DMS53 treated with DMSO at 0.1 percent for 48 hours (cell line): Measurements from ENCODE around the gene ADAM12.

Experiments used
- DNase-seq: peaks from one replicate; lab custom pipeline; 2025; ENCODE audit not compliant: unreplicated experiment; lab: John Stamatoyannopoulos, UW

The ADAM12 gene

DNA sequence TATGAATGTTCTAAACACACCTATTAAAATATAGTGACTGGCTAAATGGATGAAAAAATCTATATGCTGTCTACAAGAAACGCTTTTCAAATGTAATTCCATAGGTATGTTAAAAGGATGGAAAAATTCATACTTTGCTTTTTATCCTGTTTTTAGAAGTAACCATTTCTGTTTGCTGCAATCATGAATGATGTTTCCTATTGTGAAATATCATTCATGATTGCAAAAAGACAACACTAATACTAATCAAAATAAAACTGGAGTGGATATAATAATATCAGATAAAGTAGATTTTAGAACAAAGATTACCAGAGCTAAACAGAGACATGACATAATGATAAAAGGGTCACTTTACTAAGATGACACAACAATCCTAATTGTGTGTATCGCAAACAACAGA is 353.7 kb downstream of the ADAM12 start:
- DNase-seq: no peak

DNA sequence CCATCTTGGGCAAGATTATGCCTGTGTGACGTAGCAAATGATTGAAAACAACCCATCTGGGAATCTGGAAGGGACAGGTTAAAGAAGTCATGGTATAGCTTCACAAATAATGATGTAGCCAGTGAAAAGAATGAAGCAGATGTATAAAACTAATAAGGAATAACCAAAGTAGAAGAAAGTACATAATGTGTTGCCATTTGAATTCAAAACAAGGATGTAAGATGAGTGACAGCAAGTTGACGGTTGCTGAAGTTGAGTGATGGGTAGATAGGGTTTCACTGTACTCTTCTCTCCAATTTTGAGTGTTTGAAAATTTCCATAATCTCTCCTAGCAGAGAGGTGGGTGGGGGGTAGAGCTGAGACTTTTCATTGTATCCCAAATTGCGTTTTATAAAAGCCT is 358.3 kb downstream of the ADAM12 start:
- DNase-seq: no peak

DNA sequence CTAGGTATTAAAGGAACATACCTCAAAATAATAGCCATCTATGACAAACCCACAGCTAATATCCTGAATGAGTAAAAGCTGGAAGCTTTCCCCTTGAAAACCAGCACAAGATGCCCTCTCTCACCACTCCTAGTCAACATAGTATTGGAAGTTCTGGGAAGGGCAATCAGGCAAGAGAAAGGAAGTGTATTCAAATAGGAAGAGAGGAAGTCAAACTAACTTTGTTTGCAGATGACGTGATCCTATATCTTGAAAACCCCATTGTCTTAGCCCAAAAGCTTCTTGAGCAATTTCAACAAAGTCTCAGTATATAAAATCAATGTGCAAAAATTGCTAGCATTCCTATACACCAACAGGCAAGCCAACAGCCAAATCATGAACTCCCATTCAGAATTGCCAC is 360.6 kb downstream of the ADAM12 start:
- DNase-seq: no peak

DNA sequence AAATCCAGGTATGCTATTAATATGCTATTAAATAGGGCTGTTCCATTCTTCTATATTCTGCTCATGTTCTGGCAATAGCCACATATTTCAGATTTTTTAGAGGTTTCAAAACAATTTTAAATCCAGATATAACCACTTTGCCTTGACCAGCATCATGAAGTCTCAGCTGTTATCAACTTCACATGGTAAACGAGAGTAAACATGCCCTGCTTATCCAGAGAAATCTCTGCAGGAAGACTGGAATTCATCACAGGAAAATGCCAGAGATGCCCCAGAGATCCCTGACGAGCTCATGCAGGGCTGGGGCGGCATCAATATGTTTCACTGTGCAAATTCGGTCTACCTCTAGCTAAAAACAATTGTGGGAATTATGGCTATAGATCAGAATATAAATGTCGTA is 365.4 kb downstream of the ADAM12 start:
- DNase-seq: no peak

DNA sequence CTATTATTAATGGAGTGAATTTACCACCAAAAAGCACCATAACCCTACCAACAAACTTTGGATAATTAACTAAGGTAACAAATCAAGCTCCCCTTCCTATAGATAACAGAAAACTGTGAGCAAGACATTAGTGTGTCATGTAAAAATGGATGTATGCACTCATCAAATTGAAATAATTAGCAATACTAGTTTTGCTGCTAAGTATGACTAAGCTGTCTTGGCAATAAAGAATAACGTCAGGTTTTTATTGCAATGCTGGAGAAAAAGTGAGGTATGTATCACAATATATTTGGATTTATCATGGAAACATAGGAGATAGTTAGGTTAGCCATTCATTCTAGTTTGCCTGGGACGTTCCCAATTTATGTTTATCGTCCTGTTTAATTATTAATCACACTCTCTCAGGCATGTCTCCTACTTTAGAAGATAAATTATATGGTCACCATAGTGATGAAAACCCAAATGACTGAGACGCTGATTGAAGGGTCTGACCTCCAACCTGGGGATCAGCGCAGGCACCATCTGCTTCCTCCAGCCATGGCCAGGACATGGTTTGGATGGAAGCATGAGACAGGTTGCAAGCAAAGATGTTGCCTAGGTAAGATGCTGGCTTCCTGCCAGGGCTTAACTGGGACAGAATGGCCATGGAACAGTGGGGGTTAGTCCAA is 366.3 kb downstream of the ADAM12 start:
- DNase-seq: peak; percentile 88

DNA sequence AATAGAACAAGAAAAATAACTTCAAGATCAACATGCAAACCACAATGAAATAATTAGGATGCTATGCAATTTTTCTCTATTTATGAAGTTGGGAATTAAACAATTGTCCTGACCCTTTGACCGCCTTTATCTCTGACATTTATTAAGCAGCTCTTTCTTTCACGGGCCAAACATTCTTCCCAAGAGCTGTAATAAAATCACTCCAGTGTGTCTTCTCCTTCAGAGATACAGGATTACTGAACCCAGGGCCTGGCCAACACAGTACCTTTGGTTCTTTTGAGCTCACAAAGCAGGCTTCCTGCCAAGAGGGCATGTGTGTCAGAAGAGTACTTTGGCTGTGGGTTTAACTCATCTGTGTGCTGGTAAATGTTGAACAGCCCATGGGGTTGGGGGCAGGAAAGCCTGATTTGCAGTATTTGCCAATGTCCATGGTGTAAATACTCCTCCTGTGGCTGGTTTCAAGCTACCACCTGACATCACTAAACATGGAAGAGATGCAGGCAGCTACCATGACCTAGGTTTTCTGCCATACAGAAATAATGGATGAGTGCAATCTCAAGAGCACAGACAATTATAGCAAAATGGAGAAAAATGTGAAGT is 370.2 kb downstream of the ADAM12 start:
- no peak for DNase-seq

DNA sequence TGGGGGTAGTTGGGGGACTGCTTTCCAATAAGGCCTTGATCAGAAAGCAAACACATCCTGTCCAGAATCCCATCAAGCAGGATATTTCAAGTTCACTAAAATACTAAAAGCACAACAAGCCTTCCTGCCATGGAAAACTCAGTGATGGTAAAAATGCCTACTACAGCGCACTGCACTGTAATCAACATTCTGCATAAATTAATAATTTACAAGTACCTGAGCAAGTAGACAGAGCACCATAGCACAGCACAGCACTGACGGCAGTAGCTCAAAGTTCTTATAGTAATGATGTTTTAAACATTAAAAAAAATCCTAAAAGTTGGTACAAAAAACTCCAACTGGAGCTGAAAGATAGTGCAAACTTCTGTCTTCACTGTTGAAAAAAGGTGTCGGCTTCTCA is 371.4 kb downstream of the ADAM12 start:
- DNase-seq: no peak

DNA sequence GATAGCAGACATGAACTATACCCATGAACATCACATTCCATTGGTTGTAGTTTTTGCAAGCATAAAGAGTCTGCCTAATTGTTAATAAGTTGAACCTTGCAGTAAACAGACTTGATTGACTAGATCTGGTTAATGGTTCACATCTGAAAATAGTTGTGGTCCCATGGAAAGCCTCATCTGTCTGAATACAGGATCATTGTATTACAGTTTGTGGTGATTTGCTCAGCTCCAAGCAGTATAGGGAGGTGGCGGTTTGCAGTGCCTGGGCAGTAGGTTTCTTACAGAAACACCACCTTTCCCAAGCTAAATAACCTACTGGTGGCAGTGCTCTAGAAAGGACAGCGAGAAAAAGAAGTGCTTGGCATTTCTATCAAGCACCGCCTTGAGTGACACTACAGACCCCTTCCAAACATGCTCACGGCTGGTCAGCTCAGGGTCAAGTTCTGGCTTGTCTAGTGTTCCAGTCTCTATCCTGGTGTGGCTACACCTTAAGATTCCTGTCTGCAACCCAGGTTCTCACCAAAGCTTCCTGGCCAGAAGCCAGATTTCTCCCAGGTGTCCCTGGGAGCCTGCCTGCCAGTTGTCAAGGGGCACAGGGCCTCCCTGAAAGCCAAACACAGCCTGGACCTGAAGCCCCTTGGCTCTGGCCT is 372.0 kb downstream of the ADAM12 start:
- DNase-seq: no peak

DNA sequence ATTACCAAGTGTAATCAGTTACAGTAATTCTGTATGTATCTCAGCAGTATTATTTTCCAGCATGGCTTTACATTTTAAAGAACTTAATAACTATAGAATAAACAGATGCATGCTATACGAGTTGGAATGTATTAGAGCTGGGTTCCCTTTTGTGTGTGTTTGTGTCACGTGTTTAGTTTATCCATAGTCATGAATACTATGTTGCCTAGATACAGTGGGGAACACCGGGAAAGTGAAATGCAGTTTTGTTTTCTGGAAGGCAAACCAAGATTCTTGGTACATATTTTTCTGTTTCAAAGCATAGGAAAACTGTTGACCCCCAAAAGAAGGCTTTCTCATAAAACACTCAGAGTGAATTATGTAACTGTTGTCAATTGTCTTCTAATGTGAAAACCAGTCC is 372.9 kb downstream of the ADAM12 start:
- DNase-seq: no peak

DNA sequence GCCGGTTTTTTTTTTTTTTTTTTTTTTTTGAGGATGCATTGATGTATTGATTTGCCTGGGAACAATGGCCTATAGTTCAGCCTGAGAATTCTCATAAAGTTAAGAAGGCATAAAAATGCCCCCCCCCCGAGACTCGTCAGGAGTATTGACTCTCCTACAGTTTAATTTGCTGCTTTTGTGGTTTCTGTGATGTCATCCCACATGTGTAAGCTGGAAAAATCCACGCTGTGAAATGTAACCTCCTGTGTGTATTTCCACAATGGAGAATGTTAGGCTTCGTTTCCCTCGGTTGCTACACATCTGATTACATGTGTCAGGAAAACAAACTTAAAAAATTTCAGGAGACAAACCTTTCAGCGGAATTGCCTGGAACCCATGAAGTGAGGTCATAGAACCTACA is 374.0 kb downstream of the ADAM12 start:
- DNase-seq: peak; percentile 65

DNA sequence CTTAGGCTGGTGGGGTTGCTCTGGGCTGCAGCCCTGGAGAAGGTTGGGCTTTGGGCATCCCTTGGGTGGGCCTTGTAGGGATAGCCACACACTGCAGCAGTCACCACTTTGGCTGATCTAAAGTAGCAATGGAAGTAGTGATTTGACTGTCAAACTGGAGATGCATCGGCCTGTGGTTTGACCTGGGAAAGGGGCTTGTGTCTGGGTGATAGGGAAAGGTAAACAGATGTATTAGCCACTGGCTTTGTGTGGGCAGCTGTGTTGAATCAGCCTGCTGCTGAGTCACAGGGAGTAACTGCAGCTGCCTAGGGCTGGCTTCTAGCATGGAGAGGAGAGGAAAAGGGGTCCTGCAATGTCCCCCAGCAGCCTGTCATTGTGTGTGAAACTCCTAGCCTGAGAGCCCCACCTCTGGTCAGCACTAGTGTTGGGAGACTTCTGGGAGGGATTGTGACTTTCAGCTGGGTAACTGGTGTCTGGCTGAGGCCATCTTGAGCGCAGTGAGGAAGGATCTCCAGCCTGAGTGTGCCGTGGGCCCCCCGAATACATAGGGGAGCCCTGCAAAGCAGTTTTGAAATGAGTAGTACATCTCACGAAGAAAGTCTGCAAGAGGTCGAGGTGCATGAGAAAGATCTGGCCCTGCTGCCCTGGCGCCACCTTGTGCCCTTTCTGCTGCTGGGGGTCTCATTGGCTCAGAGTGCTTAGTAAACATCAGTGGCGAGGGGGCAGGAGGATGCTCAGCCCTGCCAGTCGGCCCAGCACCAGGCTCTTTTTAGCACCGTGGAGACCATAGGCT is 374.6 kb downstream of the ADAM12 start:
- DNase-seq: peak; percentile 89

DNA sequence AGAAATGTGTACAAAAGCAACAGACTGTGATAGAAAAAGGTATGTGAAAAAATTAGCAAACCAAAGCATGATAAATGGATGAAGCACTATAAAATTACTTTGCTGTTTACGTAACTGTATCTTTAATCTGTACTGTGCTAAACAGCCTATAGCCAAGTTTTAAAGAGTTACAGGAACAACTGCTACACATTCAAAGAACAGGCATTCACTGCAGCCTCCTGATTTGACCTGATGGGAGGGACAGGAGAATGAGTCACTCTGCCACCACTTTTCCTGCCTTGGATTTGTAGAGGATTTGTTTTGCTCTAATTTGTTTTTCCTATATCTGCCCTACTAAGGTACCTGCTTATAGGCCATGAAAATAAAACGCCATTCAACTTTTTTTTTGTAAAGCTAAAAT is 375.8 kb downstream of the ADAM12 start:
- DNase-seq: peak; percentile 39

DNA sequence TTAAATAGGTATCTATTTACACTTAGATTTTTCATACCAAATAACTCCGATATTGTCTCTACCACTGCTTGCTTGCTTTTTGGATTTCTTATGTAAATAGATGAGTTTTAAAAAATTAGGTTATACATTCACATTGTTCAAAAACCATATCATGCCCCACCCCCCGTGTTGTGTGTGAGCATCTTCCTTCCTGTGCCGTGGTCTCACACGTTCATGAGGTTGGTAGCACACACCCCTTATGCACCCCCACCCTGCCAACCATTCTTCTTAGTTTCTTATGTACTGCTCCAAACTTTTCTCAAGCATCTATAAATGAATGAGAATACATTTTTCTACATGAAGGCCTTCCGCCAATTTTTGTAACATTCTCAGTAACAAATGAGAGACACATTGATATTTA is 376.3 kb downstream of the ADAM12 start:
- no peak for DNase-seq

DNA sequence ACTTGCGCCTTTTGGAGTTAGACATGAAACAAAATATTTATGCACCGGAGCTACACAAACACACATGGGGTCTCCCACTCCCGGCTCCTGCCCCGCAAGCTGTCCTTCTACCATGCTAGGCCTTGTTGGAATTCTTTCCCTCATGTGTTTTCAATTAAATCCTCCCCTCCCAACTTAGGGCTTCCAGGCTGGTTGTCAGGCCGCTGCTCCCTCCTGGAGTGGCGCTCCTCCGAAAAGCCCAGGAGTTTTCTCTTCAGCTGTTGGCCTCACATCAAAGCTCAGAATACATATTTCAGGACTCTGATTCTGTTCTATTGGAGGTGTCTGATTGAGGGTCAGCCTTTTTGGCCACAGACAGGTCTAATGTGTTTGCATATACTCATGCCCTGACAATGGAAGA is 378.6 kb downstream of the ADAM12 start:
- no peak for DNase-seq

DNA sequence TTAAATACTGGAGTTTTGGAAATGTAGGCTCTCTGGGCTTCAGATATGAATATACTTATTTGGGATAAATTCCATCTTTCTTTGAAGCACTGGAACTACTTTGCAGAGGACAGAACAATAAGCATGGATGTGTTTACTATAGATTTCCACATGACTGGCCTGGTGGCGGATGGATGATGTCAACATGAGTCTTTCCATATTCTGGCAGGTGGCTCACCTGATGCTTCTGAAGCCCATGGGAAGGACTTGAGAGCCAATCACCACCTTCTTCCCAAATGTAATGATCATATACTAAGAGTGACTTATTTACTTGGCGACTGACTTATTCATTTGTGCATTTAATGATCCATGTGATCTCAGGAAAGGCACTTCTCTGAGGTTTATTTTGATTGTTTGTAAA is 381.4 kb downstream of the ADAM12 start:
- DNase-seq: peak; percentile 49

DNA sequence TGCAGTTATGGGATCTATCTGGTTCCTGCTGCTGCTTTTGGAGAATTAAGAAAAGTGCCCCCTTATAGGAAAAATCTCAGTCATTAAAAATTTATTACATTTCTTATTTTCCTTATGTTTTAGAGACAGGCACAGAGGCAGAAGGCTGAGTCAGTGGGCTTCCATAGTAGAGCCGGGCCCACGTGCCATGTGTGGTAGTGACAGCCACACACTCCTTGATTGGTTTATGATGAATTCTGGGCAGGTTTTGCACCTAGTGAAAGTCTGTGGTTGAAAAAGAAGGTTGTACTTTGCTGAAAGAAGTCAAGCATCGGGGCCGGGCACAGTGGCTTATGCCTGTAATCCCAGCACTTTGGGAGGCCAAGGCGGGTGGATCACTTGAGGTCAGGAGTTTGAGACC is 382.0 kb downstream of the ADAM12 start:
- no peak for DNase-seq

DNA sequence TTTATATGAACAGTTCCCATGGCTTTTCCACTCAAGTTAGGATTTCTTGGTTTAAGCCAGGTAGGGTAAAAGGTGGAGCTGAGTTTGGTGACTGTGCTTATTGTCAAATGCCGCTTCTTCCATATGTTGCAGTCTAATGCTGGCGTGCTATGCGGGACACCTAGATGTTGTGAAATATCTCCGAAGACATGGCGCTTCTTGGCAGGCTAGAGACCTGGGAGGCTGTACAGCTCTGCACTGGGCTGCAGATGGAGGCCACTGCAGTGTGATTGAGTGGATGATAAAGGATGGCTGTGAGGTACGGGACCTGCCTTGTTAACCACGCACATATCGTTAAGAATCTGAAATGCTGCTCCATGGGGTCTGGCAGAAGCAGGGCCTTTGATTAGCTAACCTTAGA is 383.5 kb downstream of the ADAM12 start:
- DNase-seq: no peak

DNA sequence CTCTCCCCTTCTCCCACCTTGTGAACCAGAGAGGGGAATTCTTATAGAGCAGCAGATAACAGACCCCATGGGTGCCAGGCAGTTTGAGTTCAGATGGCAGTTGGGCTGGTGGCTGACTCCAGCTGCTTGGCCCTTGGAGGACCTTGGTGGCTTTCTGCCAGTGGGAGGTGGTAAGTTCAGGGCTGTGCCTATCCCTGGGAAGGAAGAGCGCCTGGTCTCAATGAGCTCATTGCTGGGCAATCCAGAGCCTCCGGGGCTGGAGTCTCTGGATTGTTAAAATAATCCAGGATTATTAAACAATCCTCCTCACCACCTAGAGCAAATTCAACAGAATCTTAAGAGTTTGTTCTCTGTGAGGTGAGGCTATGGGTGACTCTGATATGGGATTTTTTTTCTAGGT is 386.7 kb downstream of the ADAM12 start:
- DNase-seq: no peak

DNA sequence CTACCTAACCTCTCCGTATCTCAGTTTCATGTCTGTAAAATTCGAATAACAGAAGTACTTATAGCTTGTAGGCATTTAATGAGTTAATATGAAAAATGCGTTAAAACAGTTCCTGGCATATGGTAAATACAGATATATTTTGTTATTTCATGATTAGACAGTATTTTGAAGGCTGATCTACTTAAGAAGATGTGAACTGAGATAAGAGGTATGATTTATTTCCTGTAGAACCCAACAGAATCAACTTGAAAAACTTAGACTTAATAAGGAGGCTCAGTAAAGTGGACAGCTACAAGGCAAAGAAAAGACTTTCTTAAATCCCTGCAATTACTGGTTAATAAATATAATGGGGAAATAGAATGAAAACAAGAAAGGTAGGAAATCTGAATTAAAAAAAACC is 388.6 kb downstream of the ADAM12 start:
- no peak for DNase-seq

DNA sequence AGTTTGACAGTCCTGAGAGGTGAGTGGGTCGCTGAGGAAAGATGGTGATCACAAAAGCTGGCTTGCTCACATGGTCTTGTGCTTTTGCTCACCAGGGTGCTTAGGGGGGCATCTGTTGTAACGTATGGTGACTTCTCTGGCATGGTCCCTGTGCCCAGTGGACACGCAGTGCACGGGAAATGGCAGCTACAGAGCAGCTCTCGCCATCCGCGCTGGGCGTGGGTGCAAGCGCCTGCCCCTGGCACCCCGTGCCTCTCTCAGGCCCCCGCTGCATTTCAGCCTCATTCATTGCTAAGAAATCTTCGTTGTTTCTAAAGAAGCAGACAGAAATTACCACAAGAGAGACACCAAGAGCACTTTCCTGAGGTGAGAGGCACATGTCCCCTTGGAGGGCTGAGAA is 390.7 kb downstream of the ADAM12 start:
- DNase-seq: no peak

DNA sequence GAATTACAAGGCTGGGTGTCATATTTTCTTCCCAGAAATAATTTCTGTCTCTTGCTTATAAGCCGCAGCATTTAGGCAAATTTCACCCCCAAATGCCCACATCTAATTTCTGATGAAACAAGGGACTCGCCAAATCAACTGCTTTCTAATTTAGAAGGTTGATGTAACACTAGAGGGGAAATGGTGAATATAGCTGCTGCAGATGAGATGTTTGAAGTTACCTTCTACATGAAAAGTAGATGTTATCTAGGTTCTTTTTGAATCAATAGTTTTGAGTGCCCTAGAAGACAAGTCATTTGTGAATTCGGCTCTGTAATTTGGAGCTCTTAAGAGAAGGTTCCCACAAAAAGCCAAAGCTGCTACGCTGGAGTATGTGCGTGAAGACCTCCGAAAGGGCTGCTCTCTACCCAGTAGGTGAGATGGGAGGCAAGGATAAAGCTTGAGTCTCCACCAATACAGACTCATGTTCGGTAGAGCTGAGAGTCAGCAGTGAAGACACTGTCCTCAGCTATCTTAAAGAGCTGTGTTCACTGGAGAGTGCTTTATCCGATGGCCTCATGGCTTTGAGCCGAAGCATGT is 392.5 kb downstream of the ADAM12 start:
- DNase-seq: no peak

DNA sequence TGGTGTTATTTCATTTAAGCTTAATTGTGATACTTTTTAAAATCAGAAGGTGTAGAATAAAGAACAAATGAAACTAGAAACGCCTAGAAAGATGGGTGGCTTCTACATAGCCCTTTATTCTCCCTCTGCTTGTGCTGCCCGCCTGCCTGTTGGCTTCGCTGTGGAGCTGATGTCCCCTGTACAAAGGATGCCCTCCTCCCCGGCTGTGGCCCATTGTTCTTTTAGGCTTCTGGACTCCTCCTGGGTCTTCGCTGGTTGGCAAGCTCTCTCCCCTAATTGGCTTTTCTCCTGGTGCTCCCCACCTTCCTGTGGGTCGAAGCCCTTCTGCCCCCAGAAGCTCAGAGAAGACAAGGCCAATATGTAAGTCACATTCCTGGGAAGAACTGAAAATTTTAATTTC is 393.7 kb downstream of the ADAM12 start:
- no peak for DNase-seq
